NCI-H2196 treated with DMSO at 0.1 percent for 48 hours (cell line): ENCODE results near the gene TMEM69.
"Not testable (repeated sequence)": the region's sequence is repeated elsewhere in the genome, so short reads cannot be mapped to it uniquely, and the experiment has no call there.

Experiments
- DNase-seq: peaks from one replicate; lab custom pipeline; 2025; ENCODE audit not compliant: unreplicated experiment; lab: John Stamatoyannopoulos, UW

TMEM69 gene, protein sequence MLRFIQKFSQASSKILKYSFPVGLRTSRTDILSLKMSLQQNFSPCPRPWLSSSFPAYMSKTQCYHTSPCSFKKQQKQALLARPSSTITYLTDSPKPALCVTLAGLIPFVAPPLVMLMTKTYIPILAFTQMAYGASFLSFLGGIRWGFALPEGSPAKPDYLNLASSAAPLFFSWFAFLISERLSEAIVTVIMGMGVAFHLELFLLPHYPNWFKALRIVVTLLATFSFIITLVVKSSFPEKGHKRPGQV

DNA sequence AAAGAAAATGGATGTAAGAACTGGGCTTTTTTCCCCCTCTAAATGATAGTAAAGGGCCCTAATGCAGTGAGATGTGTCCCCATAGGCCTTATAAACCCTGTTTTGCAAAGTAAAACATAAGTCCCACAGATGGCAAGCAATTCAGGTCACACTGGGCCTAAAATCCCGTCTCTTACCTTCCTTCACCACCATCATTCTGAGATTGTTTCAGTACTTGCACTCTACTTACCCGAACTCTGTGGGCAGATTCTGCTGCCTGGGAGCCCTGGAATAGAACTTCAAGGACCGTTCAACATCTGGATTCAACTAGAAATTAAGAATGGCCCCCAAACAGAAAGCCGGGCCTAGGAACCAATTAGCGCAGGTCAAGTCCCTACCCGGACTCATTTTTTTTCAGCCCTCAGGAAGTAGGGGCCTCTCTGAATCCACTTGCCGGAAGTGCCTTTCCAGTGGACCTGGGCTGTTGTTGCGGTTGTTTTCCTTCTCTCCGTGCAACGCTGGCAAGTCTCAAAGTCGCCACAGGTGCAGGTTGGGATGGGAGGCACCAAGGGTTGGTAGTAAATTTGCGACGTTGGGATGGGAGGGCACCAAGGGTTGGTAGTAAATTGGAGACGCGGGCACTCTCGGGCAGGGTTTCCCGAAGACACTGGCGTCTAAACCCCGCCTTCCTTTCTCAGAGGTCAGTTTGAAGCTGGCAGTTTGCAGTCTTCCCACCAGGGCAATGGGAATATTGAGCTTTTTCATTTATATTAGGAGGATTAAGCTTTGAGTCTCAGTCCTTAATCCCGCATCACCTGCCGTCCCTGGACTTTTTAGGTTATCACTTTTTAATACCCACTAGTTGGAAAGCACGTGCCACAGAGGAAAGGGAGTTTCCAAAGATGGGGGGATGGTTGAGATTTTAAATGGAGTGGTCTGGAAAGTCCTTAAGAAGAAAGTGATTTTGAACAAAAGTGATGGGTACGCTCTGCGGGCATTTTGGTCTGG is at the start of gene TMEM69:
TSS of gene TMEM69 (plus strand) at position 428 of the 987 bp plus-strand sequence. CDS start 2,888 bp downstream, outside the sequence.
- DNase-seq: peak; percentile 79

DNA sequence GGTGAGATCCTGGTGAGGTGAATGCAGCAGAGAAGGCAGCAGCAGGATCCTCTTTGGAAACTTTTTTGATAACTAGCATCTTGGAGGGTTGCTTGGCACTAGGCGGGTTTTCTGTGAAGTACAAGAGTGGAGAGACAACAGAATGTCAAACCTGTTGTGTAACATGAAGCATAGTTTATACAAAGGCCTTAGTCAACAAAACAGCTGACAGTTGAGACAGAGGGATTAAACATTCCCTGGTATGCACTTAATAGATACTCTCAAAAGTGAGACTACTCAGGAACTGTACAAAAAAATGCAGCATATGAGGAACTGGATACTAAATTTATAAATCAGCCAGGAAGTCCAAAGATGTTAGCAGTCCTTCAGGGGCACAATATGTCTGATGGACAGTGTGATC is 47.7 kb upstream of the TMEM69 start:
- no peak for DNase-seq

DNA sequence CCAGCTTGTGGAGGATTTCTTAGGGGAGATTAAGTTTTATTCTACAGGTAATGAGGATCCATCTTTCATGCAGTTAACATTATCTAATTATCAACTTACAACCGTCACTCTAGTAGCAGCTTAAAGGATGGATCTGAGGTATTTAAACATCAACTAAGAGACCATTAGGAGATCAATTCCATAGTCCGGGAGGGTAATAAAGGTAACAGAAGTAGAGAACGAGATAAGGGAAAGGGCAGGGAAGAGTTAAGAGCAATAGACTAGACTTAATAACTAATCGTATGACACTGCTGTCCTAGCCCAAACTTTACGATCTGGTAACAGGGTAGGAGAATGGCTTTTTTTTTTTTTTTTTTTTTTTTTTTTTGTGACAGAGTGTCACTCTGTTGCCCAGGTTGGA is 44.7 kb upstream of the TMEM69 start:
- DNase-seq: no peak

DNA sequence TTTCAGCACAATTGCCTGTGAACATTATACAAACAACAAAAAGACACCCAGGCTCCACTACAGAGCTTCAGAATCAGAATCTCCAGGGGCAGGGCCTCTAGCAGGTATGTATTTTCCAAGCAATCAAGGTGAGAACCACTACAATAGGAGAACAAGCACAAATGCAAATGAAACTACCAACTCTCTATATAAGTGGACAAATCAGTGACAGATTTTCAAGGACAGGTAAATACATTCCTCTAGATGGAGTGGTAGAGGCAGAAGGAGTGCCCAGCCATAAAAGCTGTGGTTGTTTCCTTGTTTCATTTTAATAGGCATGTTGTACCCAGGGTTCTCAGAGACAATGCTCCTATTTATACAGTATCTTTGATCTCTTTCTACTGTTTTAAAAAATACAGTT is 44.0 kb upstream of the TMEM69 start:
- peak; percentile 21 for DNase-seq

DNA sequence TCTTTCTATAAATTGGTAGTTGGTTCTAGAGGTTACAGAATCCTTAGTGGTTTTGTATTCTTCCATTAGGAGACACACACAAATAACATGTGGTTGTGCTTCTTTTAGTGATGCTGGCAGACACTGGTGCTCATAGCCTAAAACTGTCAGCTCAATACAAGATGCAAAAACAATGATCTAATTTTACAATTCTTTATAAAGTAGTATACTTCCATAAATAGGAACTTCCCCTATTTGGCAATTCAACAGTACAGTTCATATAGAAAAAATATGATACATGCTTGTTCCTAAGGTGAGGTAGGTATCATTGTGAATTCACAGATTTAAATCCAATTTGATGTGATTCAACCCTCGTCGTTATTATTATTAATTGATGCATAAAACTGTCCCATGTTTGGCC is 43.3 kb upstream of the TMEM69 start:
- DNase-seq: no peak

DNA sequence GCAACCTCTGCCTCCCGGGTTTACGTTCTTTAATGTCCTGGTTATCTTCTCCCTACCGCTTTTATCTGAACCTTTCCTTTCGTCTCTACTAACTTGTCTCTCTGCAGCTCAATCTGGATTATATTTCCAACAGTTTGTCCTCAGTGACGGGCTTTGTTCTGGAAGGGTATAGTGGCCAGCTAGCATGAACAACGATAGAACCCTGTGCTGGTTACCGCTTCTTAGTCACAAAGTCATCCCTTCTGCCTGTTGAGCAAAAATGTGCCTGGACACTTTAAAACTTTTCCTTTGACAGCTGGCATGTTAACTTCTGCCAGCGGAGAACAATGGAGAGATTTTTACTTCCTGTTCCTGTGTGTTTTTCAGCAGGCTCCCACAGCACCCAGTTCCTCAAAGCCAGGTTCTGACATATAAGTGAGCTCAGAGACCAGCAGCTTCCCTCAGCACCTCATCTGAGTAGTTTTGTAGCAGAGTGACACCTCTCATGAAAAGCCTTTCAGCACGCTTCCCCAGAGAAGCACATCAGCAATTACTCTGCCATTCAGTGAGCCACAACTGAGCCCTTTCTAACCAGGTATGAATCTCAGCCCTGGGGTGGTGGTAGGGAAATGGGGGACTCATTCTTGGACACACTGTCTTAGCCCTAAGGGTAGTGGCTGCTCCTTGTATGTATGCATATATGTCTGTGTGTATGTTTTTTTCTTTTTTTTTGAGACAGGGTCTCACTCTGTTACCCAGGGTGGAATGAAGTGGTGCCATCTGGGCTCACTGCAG is 40.5 kb upstream of the TMEM69 start:
- no peak for DNase-seq

DNA sequence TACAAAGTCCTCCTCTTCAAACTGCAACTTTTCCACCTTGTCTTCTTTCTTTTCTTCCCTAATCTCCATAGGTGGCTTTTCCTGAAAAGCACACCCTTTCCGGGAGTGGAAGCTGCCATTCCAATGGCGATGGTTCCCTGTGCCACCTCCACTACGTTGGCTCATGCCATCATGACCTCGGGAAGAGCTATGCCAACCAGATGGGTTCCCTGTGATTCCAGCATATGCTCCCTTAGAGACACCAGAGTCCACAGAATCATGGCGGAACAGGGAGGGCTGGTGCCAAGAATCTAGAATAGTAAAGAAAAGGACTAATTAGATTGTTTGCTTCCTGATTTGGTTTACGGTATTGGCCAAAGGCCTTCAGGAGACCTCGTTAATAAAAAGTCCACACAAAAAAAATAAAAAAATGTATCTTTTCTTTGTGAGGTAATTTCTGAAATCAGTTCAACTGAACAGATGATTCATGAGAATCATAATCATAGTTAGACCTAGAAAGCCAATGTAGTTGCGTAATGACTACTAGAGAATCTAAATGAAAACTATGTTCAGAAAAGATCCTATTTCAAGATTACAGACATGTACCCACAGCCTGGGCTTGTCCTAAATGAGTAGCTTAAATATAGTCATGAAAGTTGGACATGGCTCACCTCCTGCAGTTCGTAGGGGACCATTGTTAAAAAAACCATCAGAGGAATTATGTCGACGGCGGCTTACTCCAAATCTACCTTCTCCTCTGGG is 33.3 kb upstream of the TMEM69 start:
- no peak for DNase-seq

DNA sequence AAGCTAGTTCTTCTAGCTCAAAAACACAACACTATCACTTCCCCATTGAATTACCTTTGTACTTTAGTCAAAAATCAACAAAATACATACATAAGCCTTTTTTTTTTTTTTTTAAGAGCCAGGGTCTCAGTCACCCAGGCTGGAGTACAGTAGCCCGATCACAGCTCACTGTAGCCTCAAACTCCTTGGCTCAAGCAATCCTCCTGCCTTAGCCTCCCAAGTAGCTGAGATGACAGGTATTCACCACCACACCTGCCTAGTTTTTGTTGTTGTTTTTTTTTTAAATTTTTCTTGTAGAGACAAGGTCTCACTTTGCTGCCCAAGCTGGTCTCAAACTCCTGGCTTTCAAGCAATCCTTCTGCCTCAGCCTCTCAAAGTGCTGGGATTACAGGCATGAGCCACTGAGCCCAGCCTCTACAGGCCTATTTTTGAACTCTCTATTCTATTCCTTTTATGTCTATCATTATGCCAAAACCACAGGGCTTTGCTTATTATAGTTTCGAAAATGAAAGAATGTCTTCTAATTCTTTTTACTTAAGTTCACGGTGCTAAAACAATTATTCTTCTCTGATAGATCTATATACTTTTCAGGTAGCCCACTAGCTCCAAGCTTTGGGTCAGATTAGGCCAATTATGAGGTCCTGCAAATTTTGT is 31.3 kb upstream of the TMEM69 start:
- DNase-seq: no peak

DNA sequence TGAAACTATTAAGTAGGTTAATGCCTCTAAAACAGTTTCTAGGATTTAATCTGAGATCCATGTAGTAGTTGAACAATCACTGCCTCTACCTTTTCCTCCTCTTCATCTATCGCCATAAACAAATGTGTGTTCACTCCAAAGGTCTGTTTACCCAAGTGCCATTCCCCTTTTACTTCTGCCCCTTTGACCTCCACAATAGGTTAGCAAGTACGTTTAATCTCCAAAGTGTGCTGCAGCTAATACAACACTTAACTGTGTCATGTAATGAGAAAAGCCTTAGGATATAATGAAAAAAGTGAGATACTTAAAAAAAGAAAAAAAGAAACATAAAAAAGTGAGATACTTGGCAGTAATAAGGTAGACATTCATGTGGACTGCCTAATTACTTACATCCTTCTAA is 29.8 kb upstream of the TMEM69 start:
- no peak for DNase-seq

DNA sequence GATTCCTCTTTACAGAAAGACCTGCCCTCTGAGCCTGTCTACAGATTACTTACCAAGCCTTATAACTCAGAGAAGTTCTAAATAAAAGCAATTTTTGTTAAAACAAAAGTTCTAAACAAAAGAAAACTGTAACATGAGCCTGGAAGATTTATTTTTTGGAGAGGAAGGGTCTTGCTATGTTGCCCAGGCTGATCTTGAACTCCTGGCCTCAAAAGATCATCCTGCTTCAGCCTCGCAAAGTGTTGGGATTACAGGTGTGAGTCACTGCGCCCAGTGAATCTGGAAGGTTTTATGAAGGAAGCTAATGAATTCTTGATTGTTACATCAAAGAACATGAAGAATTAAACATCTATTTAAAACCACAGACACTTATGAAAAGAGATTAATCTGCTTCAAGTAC is 28.8 kb upstream of the TMEM69 start:
- DNase-seq: no peak

DNA sequence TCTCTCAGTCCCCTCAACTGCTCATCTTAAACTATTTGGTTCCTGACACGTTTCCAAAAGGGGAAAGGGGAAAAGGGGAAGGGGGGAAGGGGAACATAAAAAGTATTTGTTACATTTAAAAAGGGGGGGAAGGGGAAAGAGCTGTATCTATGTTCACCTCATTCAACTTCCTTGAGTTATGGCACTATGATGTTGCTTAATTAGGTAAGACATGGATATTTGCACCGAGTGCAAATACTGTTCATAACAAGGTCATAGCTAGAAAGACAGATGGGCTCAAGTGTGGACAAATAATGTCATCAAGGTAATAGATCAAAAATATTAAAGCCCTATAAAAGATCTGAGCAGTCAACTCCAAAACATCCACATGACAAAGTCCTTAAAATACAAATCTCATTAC is 27.6 kb upstream of the TMEM69 start:
- no peak for DNase-seq

DNA sequence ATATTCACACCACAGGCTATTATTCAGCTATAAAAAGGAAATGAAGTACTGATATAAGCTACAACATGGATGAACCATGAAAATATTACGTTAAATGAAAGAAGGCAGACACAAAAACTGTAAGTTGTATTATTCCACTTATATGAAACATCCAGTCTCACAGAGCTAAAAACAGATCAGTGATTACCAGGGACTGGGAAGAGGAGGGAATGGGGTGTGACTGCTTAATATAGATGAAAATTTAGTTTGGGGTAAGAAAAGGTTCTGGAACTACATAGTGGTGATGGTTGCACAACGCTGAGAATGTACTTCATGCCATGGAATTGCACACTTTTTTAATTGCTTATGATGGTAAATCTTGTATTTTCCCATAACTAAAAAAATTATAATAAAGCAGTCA is 21.1 kb upstream of the TMEM69 start:
- no peak for DNase-seq

DNA sequence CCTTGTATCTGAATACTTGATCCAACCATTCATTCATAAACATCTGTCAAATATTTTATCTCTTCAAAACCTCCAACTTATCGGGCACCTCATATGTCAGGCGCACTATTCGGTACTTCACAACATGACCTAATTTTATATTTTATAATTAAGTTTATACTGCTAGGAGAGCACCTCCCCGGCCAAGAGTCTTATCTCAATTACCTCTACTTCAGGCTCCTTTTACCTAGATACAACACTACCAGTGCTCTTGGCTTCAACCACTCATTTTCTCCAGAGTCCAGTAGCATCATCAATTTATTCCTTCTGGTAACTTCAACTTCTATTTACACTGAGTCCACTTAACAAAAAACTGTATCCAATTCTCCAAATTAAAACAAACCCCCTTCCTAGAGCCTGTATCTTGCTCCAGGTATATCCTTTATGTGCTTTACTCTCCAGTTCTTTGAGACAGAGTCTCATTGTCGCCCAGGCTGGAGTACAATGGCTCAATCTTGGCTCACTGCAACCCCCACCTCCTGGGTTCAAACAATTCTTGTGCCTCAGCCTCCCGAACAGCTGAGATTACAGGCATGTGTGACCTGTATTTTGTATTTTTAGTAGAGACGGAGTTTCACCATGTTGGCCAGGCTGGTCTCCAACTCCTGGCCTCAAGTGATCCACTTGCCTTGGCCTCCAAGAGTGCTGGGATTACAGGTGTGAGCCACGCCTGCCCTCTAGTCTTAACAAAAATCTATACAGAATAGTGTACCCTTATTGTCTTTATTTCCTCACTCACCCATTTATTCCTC is 20.5 kb upstream of the TMEM69 start:
- no peak for DNase-seq

DNA sequence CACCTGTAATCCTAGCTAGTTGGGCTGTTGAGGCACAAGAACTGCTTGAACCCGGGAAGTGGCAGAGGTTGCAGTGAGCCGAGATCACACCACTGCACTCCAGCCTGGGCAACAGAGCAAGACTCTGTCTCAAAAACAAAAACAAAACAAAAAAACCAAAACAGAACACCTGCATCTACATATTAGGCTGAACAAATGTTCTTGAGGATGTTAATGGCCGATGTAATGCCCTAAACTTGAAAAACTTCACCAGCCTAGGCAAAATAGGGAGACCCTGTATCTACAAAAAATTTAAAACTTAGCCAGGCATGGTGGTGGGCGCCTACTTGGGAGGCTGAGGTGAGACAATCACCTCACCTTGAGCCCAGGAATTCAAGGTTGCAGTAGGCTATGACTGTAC is 19.5 kb upstream of the TMEM69 start:
- DNase-seq: no peak

DNA sequence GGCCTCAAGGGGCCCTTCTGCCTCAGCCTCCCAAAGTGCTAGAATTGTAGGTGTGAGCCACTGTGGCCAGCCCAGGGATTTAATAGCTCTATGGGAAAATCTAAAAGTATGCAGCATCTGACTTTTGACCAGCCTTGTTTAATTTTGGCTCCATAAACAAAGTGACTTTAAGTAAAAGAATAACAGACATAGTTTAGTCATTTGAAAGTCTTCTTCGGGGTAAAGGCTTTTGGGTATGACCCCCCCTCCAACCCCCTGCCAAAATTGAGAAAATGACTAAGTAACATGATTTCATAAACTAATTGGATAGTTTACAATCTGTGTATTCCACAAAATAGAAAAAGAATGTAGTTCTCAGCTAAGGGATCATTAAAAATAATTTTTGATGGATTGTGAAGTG is 18.6 kb upstream of the TMEM69 start:
- no peak for DNase-seq

DNA sequence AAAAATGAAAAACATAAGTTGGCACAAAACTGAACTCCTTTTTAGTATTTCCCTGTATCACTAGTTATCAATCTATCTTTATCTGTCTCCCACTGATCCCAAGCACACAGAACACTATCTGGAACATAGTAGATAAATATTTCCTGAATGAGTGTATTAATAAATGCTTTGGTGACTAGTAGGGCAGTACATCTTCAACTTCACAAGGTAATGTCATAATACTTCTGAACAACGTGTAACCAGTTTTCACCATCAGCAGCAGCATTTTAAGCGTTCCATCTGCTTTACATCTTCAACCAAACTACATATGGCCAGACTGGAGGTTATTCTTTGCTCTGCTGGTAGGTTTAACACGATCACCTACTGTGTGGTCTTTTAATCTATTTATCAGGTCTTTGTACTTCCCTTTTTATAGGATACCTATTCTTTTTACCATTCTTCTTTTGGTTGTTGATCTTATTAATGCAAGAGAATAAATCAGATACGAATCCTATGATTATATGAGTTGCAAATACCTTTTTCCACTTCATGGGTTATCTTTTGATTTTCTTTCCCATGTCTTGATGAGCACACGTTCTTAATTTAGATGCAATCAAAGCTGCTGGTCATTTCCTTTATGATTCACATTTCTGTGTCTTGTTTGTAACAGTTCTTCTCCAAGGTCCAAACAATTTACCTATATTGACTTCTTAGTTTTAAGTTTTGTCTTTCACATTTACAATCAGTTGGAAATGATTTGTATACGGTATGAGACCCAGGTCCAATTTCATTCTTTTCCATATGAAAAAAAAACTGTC is 17.9 kb upstream of the TMEM69 start:
- no peak for DNase-seq

DNA sequence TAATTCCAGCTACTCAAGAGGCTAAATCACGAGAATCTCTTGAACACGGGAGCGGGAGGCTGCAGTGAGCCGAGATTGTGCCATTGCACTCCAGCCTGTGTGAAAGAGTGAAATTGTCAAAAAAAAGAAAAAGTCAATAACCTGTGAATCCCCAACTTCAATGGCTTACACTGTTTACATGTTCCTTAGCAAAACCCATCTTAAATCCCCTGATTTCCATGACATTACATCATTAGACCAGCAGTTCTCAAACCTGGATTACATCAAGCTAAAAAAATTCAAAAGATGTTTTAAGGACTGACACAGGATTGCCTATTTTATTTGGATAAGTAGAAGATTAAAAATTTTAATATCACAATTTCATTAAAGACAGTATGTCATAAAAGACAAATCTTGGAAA is 14.0 kb upstream of the TMEM69 start:
- DNase-seq: no peak

DNA sequence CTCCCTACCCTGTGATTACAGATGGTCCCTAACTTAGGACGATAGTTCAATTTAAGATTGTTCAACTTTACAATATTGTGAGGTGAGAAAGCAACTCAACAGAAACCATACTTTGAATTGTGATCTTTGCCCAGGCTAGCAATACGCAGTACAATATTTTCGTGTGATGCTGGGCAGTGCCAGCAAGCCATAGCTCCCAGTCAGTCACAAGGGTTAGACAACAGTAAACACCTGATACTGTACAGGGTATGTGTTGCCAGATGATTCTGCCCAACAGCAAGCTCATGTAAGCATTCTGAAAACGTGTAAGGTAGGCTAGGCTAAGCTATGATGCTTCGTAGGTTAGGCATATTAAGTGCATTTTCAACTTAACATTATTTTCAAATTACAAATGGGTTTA is 13.5 kb upstream of the TMEM69 start:
- DNase-seq: no peak

DNA sequence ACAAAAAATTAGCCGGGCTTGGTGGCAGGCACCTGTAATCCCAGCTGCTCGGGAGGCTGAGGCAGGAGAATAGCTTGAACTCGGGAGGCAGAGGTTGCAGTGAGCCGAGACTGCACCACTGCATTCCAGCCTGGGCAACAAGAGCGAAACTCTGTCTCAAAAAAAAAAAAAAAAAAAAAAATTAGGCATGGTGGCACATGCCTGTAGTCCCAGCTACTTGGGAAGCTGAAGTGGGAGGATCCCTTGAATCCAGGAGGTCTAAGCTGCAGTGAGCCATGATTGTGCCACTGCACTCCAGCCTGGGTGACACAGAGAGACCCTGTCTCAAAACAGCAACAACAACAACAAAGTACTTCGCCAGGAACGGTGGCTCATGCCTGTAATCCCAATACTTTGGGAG is 11.4 kb upstream of the TMEM69 start:
- DNase-seq: not testable (repeated sequence)
